ENCODE results near the gene GTF2A2. TPM values are rescaled to one million over a fixed set of nuclear protein-coding genes. Genes with fewer than 3 reads are reported as not detected.
A peak's percentile ranks its signal among the peaks of the same experiment; 100 is the strongest.

GTF2A2 gene
- total RNA-seq, 1 donor from 2014 or later, result 152 TPM

DNA sequence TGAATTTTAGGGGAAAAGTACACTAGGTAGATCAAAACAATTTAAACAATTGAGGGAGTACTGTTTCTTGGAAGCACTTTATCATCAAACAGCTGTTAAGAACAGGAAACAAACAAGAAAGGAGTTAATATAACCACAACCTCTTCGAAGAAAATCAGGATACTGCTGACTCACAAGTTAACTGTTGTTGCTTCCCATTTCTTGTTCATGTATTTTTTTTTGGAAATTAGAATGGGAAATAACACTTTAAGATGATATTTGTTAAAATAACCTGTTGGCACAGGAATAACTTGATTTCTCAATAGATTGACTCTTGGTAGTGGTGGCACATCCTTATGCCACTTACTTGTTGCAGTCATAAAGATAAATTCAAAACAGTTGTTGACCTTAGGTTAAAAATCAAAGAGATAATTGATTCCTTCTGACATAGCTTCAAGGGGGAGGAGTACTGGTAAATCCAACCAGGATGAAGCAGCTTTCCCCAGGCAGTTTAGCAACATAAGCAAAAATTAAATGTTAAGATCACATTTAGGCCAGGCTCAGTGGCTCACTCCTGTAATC, 28.5 kb upstream of the GTF2A2 start:
- Histone ChIP-seq H3K4me2 (ENCODE audit: low read length) (peak overlapping the region; percentile 27), H3K27me3 (ENCODE audit: insufficient read depth, low read length) (no peaks in the 10 kb centered on the region), H2AFZ (ENCODE audit: low read depth, low read length) (no peak overlapping the region), H4K20me1 (ENCODE audit: insufficient read depth, low read length) (peaks cover 73% of the 10 kb centered on the region), H3K27ac (ENCODE audit: low read depth, low read length) (no peak overlapping the region), H3K36me3 (ENCODE audit: insufficient read depth, low read length) (peaks cover 11% of the 10 kb centered on the region), H3K9me3 (ENCODE audit: insufficient read depth, low read depth, low read length) (no peaks in the 10 kb centered on the region), H3K4me3 (ENCODE audit: insufficient read depth, low read depth, low read length) (no peak overlapping the region), H3K4me1 (ENCODE audit: insufficient read depth, low read length) (peaks cover 14% of the 10 kb centered on the region), H3K9ac (ENCODE audit: low read length) (no peak overlapping the region), H3K79me2 (ENCODE audit: insufficient read depth, low read length) (peaks cover 82% of the 10 kb centered on the region)
- FAIRE-seq (no peak), DNase-seq (ENCODE audit: low read depth) (peak; percentile 45)
- peaks cover 16% of the 10 kb centered on the region for H3K4me1 Mint-ChIP-seq (ENCODE audit: low read depth, unreplicated experiment)
- H3K27ac Mint-ChIP-seq (ENCODE audit: unreplicated experiment), result peak overlapping the region; percentile 69
- TF ChIP-seq EZH2 (IDR thresholded peaks at IDR 0.05; ENCODE audit: insufficient read depth, low read length), result no peak
- TF ChIP-seq, protein P1, sequence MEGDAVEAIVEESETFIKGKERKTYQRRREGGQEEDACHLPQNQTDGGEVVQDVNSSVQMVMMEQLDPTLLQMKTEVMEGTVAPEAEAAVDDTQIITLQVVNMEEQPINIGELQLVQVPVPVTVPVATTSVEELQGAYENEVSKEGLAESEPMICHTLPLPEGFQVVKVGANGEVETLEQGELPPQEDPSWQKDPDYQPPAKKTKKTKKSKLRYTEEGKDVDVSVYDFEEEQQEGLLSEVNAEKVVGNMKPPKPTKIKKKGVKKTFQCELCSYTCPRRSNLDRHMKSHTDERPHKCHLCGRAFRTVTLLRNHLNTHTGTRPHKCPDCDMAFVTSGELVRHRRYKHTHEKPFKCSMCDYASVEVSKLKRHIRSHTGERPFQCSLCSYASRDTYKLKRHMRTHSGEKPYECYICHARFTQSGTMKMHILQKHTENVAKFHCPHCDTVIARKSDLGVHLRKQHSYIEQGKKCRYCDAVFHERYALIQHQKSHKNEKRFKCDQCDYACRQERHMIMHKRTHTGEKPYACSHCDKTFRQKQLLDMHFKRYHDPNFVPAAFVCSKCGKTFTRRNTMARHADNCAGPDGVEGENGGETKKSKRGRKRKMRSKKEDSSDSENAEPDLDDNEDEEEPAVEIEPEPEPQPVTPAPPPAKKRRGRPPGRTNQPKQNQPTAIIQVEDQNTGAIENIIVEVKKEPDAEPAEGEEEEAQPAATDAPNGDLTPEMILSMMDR (IDR thresholded peaks at IDR 0.05; ENCODE audit: insufficient read depth, low read depth, low read length), result no peak
- H3K4me3 Mint-ChIP-seq (ENCODE audit: unreplicated experiment), result peak overlapping the region; percentile 62
- H3K27me3 Mint-ChIP-seq (ENCODE audit: low read depth, unreplicated experiment), result no peaks in the 10 kb centered on the region
- H3K9me3 Mint-ChIP-seq (ENCODE audit: unreplicated experiment), result no peaks in the 10 kb centered on the region
- peaks cover 6% of the 10 kb centered on the region for H3K36me3 Mint-ChIP-seq (ENCODE audit: low read depth, unreplicated experiment)

DNA sequence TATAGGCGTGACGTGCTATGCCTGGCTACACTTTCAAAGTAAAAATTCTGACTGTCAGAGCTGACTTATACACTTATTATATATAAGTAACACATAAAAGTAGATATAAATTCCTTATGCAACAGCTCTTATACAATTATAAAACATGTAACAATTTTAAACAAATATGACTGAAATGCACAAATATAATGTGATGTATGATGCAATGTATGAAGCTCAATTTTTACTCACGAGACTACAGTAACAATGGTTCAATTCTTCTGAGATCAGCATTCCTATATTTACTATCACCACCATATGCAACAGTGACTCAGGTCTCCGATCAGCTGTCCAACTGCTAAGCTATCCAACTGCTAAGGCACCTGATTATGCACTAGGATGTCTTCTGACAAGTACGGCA, 23.6 kb upstream of the GTF2A2 start:
- H3K36me3 Mint-ChIP-seq (ENCODE audit: low read depth, unreplicated experiment), result peaks cover 11% of the 10 kb centered on the region
- peaks cover 33% of the 10 kb centered on the region for H3K36me3 ChIP-seq (ENCODE audit: insufficient read depth, low read length)
- no peaks in the 10 kb centered on the region for H3K9me3 Mint-ChIP-seq (ENCODE audit: unreplicated experiment)
- no peak overlapping the region for H2AFZ ChIP-seq (ENCODE audit: low read depth, low read length)
- H3K4me1 ChIP-seq (ENCODE audit: insufficient read depth, low read length), result no peaks in the 10 kb centered on the region
- H3K79me2 ChIP-seq (ENCODE audit: insufficient read depth, low read length), result peaks cover 68% of the 10 kb centered on the region
- peaks cover 56% of the 10 kb centered on the region for H4K20me1 ChIP-seq (ENCODE audit: insufficient read depth, low read length)
- H3K4me3 ChIP-seq (ENCODE audit: insufficient read depth, low read depth, low read length), result no peak overlapping the region
- H3K4me2 ChIP-seq (ENCODE audit: low read length), result no peak overlapping the region
- TF ChIP-seq EZH2 (IDR thresholded peaks at IDR 0.05; ENCODE audit: insufficient read depth, low read length), result no peak
- TF ChIP-seq, protein P1 (IDR thresholded peaks at IDR 0.05; ENCODE audit: insufficient read depth, low read depth, low read length), result no peak
- H3K27ac ChIP-seq (ENCODE audit: low read depth, low read length), result no peak overlapping the region
- DNase-seq (ENCODE audit: low read depth) (no peak), FAIRE-seq (no peak)
- H3K9me3 ChIP-seq (ENCODE audit: insufficient read depth, low read depth, low read length), result no peaks in the 10 kb centered on the region
- peaks cover 12% of the 10 kb centered on the region for H3K4me1 Mint-ChIP-seq (ENCODE audit: low read depth, unreplicated experiment)
- no peaks in the 10 kb centered on the region for H3K27me3 Mint-ChIP-seq (ENCODE audit: low read depth, unreplicated experiment)
- no peak overlapping the region for H3K4me3 Mint-ChIP-seq (ENCODE audit: unreplicated experiment)
- H3K27ac Mint-ChIP-seq (ENCODE audit: unreplicated experiment), result no peak overlapping the region
- no peaks in the 10 kb centered on the region for H3K27me3 ChIP-seq (ENCODE audit: insufficient read depth, low read length)
- H3K9ac ChIP-seq (ENCODE audit: low read length), result no peak overlapping the region

DNA sequence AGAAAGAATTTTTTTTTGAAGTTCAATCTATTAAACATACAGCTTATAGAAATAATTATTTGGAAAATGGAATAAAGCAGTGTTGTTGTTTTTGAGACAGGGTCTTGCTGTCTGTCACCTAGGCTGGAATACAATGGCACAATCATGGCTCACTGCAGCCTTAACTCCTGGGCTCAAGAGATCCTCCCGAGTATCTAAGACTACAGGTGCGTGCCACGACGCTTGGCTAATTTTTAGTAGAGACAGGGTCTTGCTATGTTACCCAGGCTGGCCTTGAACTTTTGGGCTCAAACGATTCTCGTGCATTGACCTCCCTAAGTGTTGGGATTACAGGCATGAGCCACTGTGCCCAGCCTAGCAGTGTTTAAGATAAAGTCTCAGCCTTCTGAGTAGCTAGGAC, 23.0 kb upstream of the GTF2A2 start:
- H3K9ac ChIP-seq (ENCODE audit: low read length), result no peak overlapping the region
- no peak overlapping the region for H3K4me3 ChIP-seq (ENCODE audit: insufficient read depth, low read depth, low read length)
- H3K79me2 ChIP-seq (ENCODE audit: insufficient read depth, low read length), result peaks cover 63% of the 10 kb centered on the region
- FAIRE-seq (no peak), DNase-seq (ENCODE audit: low read depth) (no peak)
- no peak overlapping the region for H3K4me3 Mint-ChIP-seq (ENCODE audit: unreplicated experiment)
- H3K27ac Mint-ChIP-seq (ENCODE audit: unreplicated experiment), result no peak overlapping the region
- no peaks in the 10 kb centered on the region for H3K4me1 ChIP-seq (ENCODE audit: insufficient read depth, low read length)
- H3K27me3 Mint-ChIP-seq (ENCODE audit: low read depth, unreplicated experiment), result no peaks in the 10 kb centered on the region
- peaks cover 37% of the 10 kb centered on the region for H3K36me3 ChIP-seq (ENCODE audit: insufficient read depth, low read length)
- H3K4me2 ChIP-seq (ENCODE audit: low read length), result no peak overlapping the region
- no peak overlapping the region for H3K27ac ChIP-seq (ENCODE audit: low read depth, low read length)
- TF ChIP-seq, protein P1 (IDR thresholded peaks at IDR 0.05; ENCODE audit: insufficient read depth, low read depth, low read length), result no peak
- no peak for TF ChIP-seq EZH2 (IDR thresholded peaks at IDR 0.05; ENCODE audit: insufficient read depth, low read length)
- H3K9me3 ChIP-seq (ENCODE audit: insufficient read depth, low read depth, low read length), result no peaks in the 10 kb centered on the region
- H3K36me3 Mint-ChIP-seq (ENCODE audit: low read depth, unreplicated experiment), result peaks cover 11% of the 10 kb centered on the region
- no peaks in the 10 kb centered on the region for H3K9me3 Mint-ChIP-seq (ENCODE audit: unreplicated experiment)
- H3K4me1 Mint-ChIP-seq (ENCODE audit: low read depth, unreplicated experiment), result peaks cover 7% of the 10 kb centered on the region
- no peak overlapping the region for H2AFZ ChIP-seq (ENCODE audit: low read depth, low read length)
- H3K27me3 ChIP-seq (ENCODE audit: insufficient read depth, low read length), result no peaks in the 10 kb centered on the region
- H4K20me1 ChIP-seq (ENCODE audit: insufficient read depth, low read length), result peaks cover 51% of the 10 kb centered on the region
